ENCODE data around the gene HNRNPK. TPM values are rescaled to one million over a fixed set of nuclear protein-coding genes. Genes with fewer than 3 reads are reported as not detected.

The HNRNPK gene
- total RNA-seq, 5 donors from 2014 or later (not counting 1 experiment from before 2014, with no cell fraction given) = 459 to 671 (median 508) TPM

- Histone ChIP-seq H3K4me1 (ENCODE audit: control insufficient read depth in 1 of 2, extremely low read depth in 1 of 2, insufficient read depth in 2 of 2, low read length in 2 of 2) (peaks cover 2 to 3% of the 10 kb centered on the region in 2 experiments), H3K27me3 (replicated peaks in 1 of 2; ENCODE audit: control insufficient read depth in 2 of 2, extremely low read depth in 1 of 2, insufficient read depth in 2 of 2, low read length in 1 of 2) (no peaks in the 10 kb centered on the region), H3K27ac (ENCODE audit: low read length) (no peak overlapping the region), H3K4me3 (ENCODE audit: control insufficient read depth in 1 of 2, extremely low read depth in 1 of 2, low read length in 1 of 2) (no peak overlapping the region), H3K9me3 (no peaks in the 10 kb centered on the region), H3K36me3 (ENCODE audit: control insufficient read depth in 2 of 2, extremely low read depth in 1 of 2, insufficient read depth in 1 of 2, low read length in 1 of 2) (peaks cover 0 to 6% of the 10 kb centered on the region in 2 donors)
- Mint-ChIP-seq H3K27me3 (no peaks in the 10 kb centered on the region), H3K36me3 (peaks cover 9% of the 10 kb centered on the region), H3K27ac (peak overlapping the region in 1 of 2 donors; percentile 8), H3K9me3 (no peaks in the 10 kb centered on the region), H3K4me3 (no peak overlapping the region), H3K4me1 (peaks cover 11 to 13% (median 12%) of the 10 kb centered on the region in 3 donors)
- POLR2A ChIA-PET = no interaction called here
- CTCF ChIA-PET = no interaction called here
- DNase-seq (no peak), ATAC-seq (replicated peaks in 1 of 4) (no peak)
- 100% methylated on average over 1 of the region's 2 CpGs for WGBS (ENCODE audit: insufficient coverage)
Measured at GRCh38 chr9:84001621-84002020, 21.6 kb upstream of the HNRNPK start.

GRCh38 chr9:84000186-84000585 is 20.2 kb upstream of the HNRNPK start:
- WGBS (ENCODE audit: insufficient coverage) = no CpG with 5 or more reads among the region's 3 CpGs
- DNase-seq (no peak), ATAC-seq (replicated peaks in 1 of 4) (no peak)
- Mint-ChIP-seq H3K4me3 (no peak overlapping the region), H3K36me3 (peaks cover 11% of the 10 kb centered on the region), H3K27me3 (no peaks in the 10 kb centered on the region), H3K27ac (no peak overlapping the region), H3K9me3 (no peaks in the 10 kb centered on the region), H3K4me1 (peaks cover 11 to 15% (median 13%) of the 10 kb centered on the region in 3 donors)
- ChIA-PET POLR2A (interaction anchor here in 1 of 2 donors (0.5 kb wide), 1 partner anchor 369 kb away, joined by 4 read pairs; no protein-coding TSS in a partner anchor), CTCF (interaction anchor here in 1 of 2 donors (0.6 kb wide), 1 partner anchor 20 kb away, joined by 3 read pairs; no protein-coding TSS in a partner anchor)
- H3K36me3 ChIP-seq (ENCODE audit: control insufficient read depth in 2 of 2, extremely low read depth in 1 of 2, insufficient read depth in 1 of 2, low read length in 1 of 2) = peaks cover 0 to 6% of the 10 kb centered on the region in 2 donors
- no peak overlapping the region for H3K4me3 ChIP-seq (ENCODE audit: control insufficient read depth in 1 of 2, extremely low read depth in 1 of 2, low read length in 1 of 2)
- no peaks in the 10 kb centered on the region for H3K9me3 ChIP-seq
- H3K27me3 ChIP-seq (replicated peaks in 1 of 2; ENCODE audit: control insufficient read depth in 2 of 2, extremely low read depth in 1 of 2, insufficient read depth in 2 of 2, low read length in 1 of 2) = no peaks in the 10 kb centered on the region
- no peak overlapping the region for H3K27ac ChIP-seq (ENCODE audit: low read length)
- peaks cover 2 to 3% of the 10 kb centered on the region in 2 experiments for H3K4me1 ChIP-seq (ENCODE audit: control insufficient read depth in 1 of 2, extremely low read depth in 1 of 2, insufficient read depth in 2 of 2, low read length in 2 of 2)

- WGBS (ENCODE audit: insufficient coverage) = no CpG with 5 or more reads among the region's 2 CpGs
- H3K36me3 Mint-ChIP-seq = peaks cover 11% of the 10 kb centered on the region
- peaks cover 0 to 6% of the 10 kb centered on the region in 2 donors for H3K36me3 ChIP-seq (ENCODE audit: control insufficient read depth in 2 of 2, extremely low read depth in 1 of 2, insufficient read depth in 1 of 2, low read length in 1 of 2)
- no peak overlapping the region for H3K4me3 Mint-ChIP-seq
- H3K9me3 ChIP-seq = no peaks in the 10 kb centered on the region
- H3K27me3 ChIP-seq (replicated peaks in 1 of 2; ENCODE audit: control insufficient read depth in 2 of 2, extremely low read depth in 1 of 2, insufficient read depth in 2 of 2, low read length in 1 of 2) = no peaks in the 10 kb centered on the region
- POLR2A ChIA-PET = no interaction called here
- DNase-seq = no peak
- ATAC-seq (replicated peaks in 1 of 4) = no peak
- H3K27ac ChIP-seq (ENCODE audit: low read length) = no peak overlapping the region
- CTCF ChIA-PET = interaction anchor here in 1 of 2 donors (0.6 kb wide), 1 partner anchor 70 kb away, joined by 4 read pairs; no protein-coding TSS in a partner anchor
- H3K27me3 Mint-ChIP-seq = no peaks in the 10 kb centered on the region
- peaks cover 2 to 3% of the 10 kb centered on the region in 2 experiments for H3K4me1 ChIP-seq (ENCODE audit: control insufficient read depth in 1 of 2, extremely low read depth in 1 of 2, insufficient read depth in 2 of 2, low read length in 2 of 2)
- H3K27ac Mint-ChIP-seq = no peak overlapping the region
- peaks cover 11 to 15% (median 13%) of the 10 kb centered on the region in 3 donors for H3K4me1 Mint-ChIP-seq
- H3K9me3 Mint-ChIP-seq = no peaks in the 10 kb centered on the region
- no peak overlapping the region for H3K4me3 ChIP-seq (ENCODE audit: control insufficient read depth in 1 of 2, extremely low read depth in 1 of 2, low read length in 1 of 2)
Measured at GRCh38 chr9:83999141-83999918, 19.3 kb upstream of the HNRNPK start.

GRCh38 chr9:83996126-83996525 is 16.1 kb upstream of the HNRNPK start:
- no peak overlapping the region for H3K4me3 Mint-ChIP-seq
- WGBS (ENCODE audit: insufficient coverage) = 100% methylated on average over 2 of the region's 4 CpGs
- no peaks in the 10 kb centered on the region for H3K27me3 ChIP-seq (replicated peaks in 1 of 2; ENCODE audit: control insufficient read depth in 2 of 2, extremely low read depth in 1 of 2, insufficient read depth in 2 of 2, low read length in 1 of 2)
- H3K27ac Mint-ChIP-seq = no peak overlapping the region
- H3K27ac ChIP-seq (ENCODE audit: low read length) = no peak overlapping the region
- peaks cover 0 to 1% of the 10 kb centered on the region in 2 donors for H3K36me3 ChIP-seq (ENCODE audit: control insufficient read depth in 2 of 2, extremely low read depth in 1 of 2, insufficient read depth in 1 of 2, low read length in 1 of 2)
- no peak for ATAC-seq (replicated peaks in 1 of 4)
- H3K9me3 ChIP-seq = no peaks in the 10 kb centered on the region
- ChIA-PET CTCF (no interaction called here), POLR2A (interaction anchor here in 1 of 2 donors (0.6 kb wide), 1 partner anchor 61 kb away, joined by 3 read pairs; no protein-coding TSS in a partner anchor)
- H3K4me1 ChIP-seq (ENCODE audit: control insufficient read depth in 1 of 2, extremely low read depth in 1 of 2, insufficient read depth in 2 of 2, low read length in 2 of 2) = no peaks in the 10 kb centered on the region
- H3K4me1 Mint-ChIP-seq = peaks cover 0 to 4% (median 0%) of the 10 kb centered on the region in 3 donors
- no peak overlapping the region for H3K4me3 ChIP-seq (ENCODE audit: control insufficient read depth in 1 of 2, extremely low read depth in 1 of 2, low read length in 1 of 2)
- no peaks in the 10 kb centered on the region for H3K9me3 Mint-ChIP-seq
- no peak for DNase-seq
- H3K27me3 Mint-ChIP-seq = no peaks in the 10 kb centered on the region
- H3K36me3 Mint-ChIP-seq = peaks cover 7% of the 10 kb centered on the region

GRCh38 chr9:83992901-83993300 is 12.9 kb upstream of the HNRNPK start:
- H3K9me3 Mint-ChIP-seq = no peaks in the 10 kb centered on the region
- H3K4me3 ChIP-seq (ENCODE audit: control insufficient read depth in 1 of 2, extremely low read depth in 1 of 2, low read length in 1 of 2) = no peak overlapping the region
- POLR2A ChIA-PET = no interaction called here
- no peaks in the 10 kb centered on the region for H3K9me3 ChIP-seq
- ATAC-seq (replicated peaks in 1 of 4) (no peak), DNase-seq (no peak)
- no peak overlapping the region for H3K27ac ChIP-seq (ENCODE audit: low read length)
- no peaks in the 10 kb centered on the region for H3K27me3 Mint-ChIP-seq
- H3K27ac Mint-ChIP-seq = no peak overlapping the region
- H3K36me3 ChIP-seq (ENCODE audit: control insufficient read depth in 2 of 2, extremely low read depth in 1 of 2, insufficient read depth in 1 of 2, low read length in 1 of 2) = peaks cover 0 to 5% of the 10 kb centered on the region in 2 donors
- no peaks in the 10 kb centered on the region for H3K27me3 ChIP-seq (replicated peaks in 1 of 2; ENCODE audit: control insufficient read depth in 2 of 2, extremely low read depth in 1 of 2, insufficient read depth in 2 of 2, low read length in 1 of 2)
- CTCF ChIA-PET = no interaction called here
- peaks cover 17% of the 10 kb centered on the region for H3K36me3 Mint-ChIP-seq
- peaks cover 0 to 4% (median 2%) of the 10 kb centered on the region in 3 donors for H3K4me1 Mint-ChIP-seq
- H3K4me1 ChIP-seq (ENCODE audit: control insufficient read depth in 1 of 2, extremely low read depth in 1 of 2, insufficient read depth in 2 of 2, low read length in 2 of 2) = no peaks in the 10 kb centered on the region
- no peak overlapping the region for H3K4me3 Mint-ChIP-seq

- Histone ChIP-seq H3K4me3 (ENCODE audit: control insufficient read depth in 1 of 2, extremely low read depth in 1 of 2, low read length in 1 of 2) (no peak overlapping the region), H3K4me1 (ENCODE audit: control insufficient read depth in 1 of 2, extremely low read depth in 1 of 2, insufficient read depth in 2 of 2, low read length in 2 of 2) (no peaks in the 10 kb centered on the region), H3K27ac (ENCODE audit: low read length) (no peak overlapping the region), H3K36me3 (ENCODE audit: control insufficient read depth in 2 of 2, extremely low read depth in 1 of 2, insufficient read depth in 1 of 2, low read length in 1 of 2) (peaks cover 0 to 5% of the 10 kb centered on the region in 2 donors), H3K9me3 (no peaks in the 10 kb centered on the region), H3K27me3 (replicated peaks in 1 of 2; ENCODE audit: control insufficient read depth in 2 of 2, extremely low read depth in 1 of 2, insufficient read depth in 2 of 2, low read length in 1 of 2) (no peaks in the 10 kb centered on the region)
- no peaks in the 10 kb centered on the region for H3K9me3 Mint-ChIP-seq
- H3K4me1 Mint-ChIP-seq = peaks cover 0 to 5% (median 2%) of the 10 kb centered on the region in 3 donors
- H3K36me3 Mint-ChIP-seq = peaks cover 17% of the 10 kb centered on the region
- POLR2A ChIA-PET = interaction anchor here in 1 of 2 donors (0.7 kb wide), 1 partner anchor 9 kb away, joined by 3 read pairs; no protein-coding TSS in a partner anchor
- H3K27ac Mint-ChIP-seq = no peak overlapping the region
- DNase-seq (no peak), ATAC-seq (replicated peaks in 1 of 4) (no peak)
- WGBS (ENCODE audit: insufficient coverage) = no CpG with 5 or more reads among the region's 1 CpG
- no peaks in the 10 kb centered on the region for H3K27me3 Mint-ChIP-seq
- CTCF ChIA-PET = no interaction called here
- H3K4me3 Mint-ChIP-seq = no peak overlapping the region
Measured at GRCh38 chr9:83992407-83992806, 12.4 kb upstream of the HNRNPK start.

All from T-cell (primary cell).